OCI-LY3 (cell line): Measurements from ENCODE around the gene TBC1D1.

Experiments
- H2AFZ ChIP-seq: fragments of 200-600, 300-600 bp; shearing (Covaris generic); 2 replicates; pipeline ENCODE4 v1.6.0; 2014; ENCODE audit warnings: antibody characterized with exemption, low read depth, low read length
- H3K27ac ChIP-seq: fragments of 200-600, 300-600 bp; sonication (generic); 2 replicates; pipeline ENCODE4 v1.5.1; 2014; ENCODE audit warnings: mild to moderate bottlenecking, low read length, moderate library complexity, mixed read lengths
- H3K27me3 ChIP-seq: fragments of 200-600, 300-600 bp; sonication (generic); 2 replicates; pipeline ENCODE4 v1.6.1; 2014; ENCODE audit warnings: low read depth, low read length, mixed read lengths
- H3K36me3 ChIP-seq: fragments of 200-600, 300-600 bp; sonication (generic); replicated peaks from 2 replicates; pipeline ENCODE3; 2014; ENCODE audit warnings: low read depth, low read length, mixed read lengths
- H3K4me1 ChIP-seq: fragments of 300-600, 200-600 bp; sonication (generic); 2 replicates; pipeline ENCODE4 v1.6.1; 2014; ENCODE audit warnings: low read length, mixed read lengths
- H3K4me2 ChIP-seq: fragments of 200-600, 300-600 bp; sonication (generic); 2 replicates; pipeline ENCODE4 v1.6.1; 2014; ENCODE audit warnings: low read length, mixed read lengths
- H3K4me3 ChIP-seq: fragments of 300-600, 200-600 bp; sonication (generic); 2 replicates; pipeline ENCODE4 v1.5.1; 2014; ENCODE audit warnings: antibody characterized with exemption, mild to moderate bottlenecking, low read length, moderate library complexity
- H3K79me2 ChIP-seq: fragments of 300-600, 200-600 bp; shearing (Covaris generic); 2 replicates; pipeline ENCODE4 v1.6.1; 2014; ENCODE audit warnings: mild to moderate bottlenecking, low read length, mixed read lengths
- H3K9ac ChIP-seq: fragments of 300-600, 200-600 bp; shearing (Covaris generic); 2 replicates; pipeline ENCODE4 v1.6.0; 2014; ENCODE audit warnings: mild to moderate bottlenecking, low read length, moderate library complexity
- H3K9me3 ChIP-seq: fragments of 200-600, 300-600 bp; shearing (Covaris generic); 2 replicates; pipeline ENCODE4 v1.6.1; 2014; ENCODE audit warnings: low read length, mixed read lengths; ENCODE audit not compliant: insufficient read depth
- H4K20me1 ChIP-seq: fragments of 200-600, 300-600 bp; sonication (generic); 2 replicates; pipeline ENCODE4 v1.6.1; 2016; ENCODE audit warnings: low read length, mixed read lengths; ENCODE audit not compliant: insufficient read depth
- EZH2phosphoT487 ChIP-seq: fragments of 200-600 bp; shearing (Covaris generic); IDR thresholded peaks from 2 replicates; pipeline ENCODE4 v1.6.1; 2018; ENCODE audit warnings: antibody characterized with exemption, mixed run types, low read depth
- TF ChIP-seq, protein P1 (sequence below): fragments of 200-600, 300-600 bp; sonication (generic); IDR thresholded peaks from 2 replicates; pipeline ENCODE4 v1.5.1; 2014; ENCODE audit warnings: antibody characterized with exemption, low read length, low read depth

Gene TBC1D1

DNA sequence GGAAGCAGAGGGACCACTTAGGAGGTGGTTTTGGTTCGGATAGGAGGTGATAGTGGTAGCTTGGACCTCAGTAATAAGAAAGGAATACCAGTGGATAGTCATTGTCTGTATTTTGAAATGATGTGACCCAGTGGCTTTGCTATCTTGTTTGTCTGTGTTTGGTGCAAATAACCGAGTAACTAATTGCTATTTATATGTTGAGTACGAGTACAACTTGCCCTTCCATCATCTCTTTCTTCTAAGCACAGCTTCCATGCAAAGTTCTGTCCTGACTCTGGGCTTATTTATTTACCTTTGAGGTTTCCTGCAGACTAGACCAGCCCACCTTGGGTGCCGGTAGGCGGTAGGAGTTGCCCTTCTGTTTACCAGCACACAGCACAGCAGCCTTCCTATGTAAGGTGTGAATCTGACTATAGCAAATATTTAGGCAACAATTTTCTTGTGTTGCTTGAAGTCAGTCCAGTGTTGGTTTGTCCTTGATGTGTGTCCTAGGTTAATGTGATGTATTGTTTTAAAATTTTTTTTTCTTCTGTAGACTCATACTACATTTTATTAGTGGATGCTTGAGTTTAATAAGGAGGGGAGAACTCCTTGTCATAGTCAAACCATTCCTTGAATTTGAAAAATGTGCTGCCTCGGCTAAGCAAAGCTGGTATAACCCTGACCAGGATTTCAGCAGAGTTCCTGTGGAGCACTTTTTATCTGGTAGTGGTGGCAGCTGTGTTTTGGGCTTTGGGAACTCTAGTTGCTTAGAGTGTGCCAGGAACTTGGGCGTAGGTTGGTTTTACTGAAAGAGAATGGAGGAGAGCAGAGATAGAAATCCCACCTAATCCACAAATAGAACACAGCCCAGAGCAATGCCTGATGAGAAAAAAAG is 91.2 kb downstream of the TBC1D1 start:
- Histone ChIP-seq H2AFZ (no peak overlapping the region), H3K4me1 (peaks cover 17% of the 10 kb centered on the region), H3K27ac (no peak overlapping the region), H3K9me3 (no peaks in the 10 kb centered on the region), H4K20me1 (peaks cover 43% of the 10 kb centered on the region), H3K79me2 (peaks cover 38% of the 10 kb centered on the region), H3K27me3 (peaks cover 13% of the 10 kb centered on the region), H3K9ac (no peak overlapping the region), H3K4me3 (no peak overlapping the region), H3K36me3 (no peaks in the 10 kb centered on the region), H3K4me2 (no peak overlapping the region)
- TF ChIP-seq EZH2phosphoT487, result no peak
- TF ChIP-seq, protein P1, sequence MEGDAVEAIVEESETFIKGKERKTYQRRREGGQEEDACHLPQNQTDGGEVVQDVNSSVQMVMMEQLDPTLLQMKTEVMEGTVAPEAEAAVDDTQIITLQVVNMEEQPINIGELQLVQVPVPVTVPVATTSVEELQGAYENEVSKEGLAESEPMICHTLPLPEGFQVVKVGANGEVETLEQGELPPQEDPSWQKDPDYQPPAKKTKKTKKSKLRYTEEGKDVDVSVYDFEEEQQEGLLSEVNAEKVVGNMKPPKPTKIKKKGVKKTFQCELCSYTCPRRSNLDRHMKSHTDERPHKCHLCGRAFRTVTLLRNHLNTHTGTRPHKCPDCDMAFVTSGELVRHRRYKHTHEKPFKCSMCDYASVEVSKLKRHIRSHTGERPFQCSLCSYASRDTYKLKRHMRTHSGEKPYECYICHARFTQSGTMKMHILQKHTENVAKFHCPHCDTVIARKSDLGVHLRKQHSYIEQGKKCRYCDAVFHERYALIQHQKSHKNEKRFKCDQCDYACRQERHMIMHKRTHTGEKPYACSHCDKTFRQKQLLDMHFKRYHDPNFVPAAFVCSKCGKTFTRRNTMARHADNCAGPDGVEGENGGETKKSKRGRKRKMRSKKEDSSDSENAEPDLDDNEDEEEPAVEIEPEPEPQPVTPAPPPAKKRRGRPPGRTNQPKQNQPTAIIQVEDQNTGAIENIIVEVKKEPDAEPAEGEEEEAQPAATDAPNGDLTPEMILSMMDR, result no peak

DNA sequence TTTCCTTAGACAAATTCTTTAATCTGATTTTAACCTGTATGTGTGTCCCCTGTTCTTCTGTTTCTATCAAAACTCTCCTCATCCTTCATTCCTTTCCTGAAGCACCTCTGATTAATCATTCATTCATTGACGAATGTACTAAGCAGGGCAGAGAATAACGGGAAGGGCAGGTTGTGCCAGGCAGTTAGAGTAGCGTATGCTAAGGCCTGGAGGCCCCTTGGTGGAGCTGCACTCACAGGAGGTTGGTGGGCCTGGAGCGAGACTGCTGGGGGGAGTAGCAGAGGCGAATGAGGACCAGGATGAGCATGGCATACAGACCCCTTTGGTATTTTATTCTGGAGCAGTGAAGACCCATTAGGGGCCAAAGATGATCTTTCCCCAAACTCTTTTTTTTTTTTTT is 91.9 kb downstream of the TBC1D1 start:
- Histone ChIP-seq H3K4me3 (no peak overlapping the region), H3K4me1 (peaks cover 17% of the 10 kb centered on the region), H3K27me3 (peaks cover 13% of the 10 kb centered on the region), H3K4me2 (no peak overlapping the region), H3K9ac (no peak overlapping the region), H3K79me2 (peaks cover 38% of the 10 kb centered on the region), H4K20me1 (peaks cover 43% of the 10 kb centered on the region), H3K36me3 (no peaks in the 10 kb centered on the region), H3K27ac (no peak overlapping the region), H2AFZ (no peak overlapping the region), H3K9me3 (no peaks in the 10 kb centered on the region)
- TF ChIP-seq, protein P1, result no peak
- no peak for TF ChIP-seq EZH2phosphoT487

DNA sequence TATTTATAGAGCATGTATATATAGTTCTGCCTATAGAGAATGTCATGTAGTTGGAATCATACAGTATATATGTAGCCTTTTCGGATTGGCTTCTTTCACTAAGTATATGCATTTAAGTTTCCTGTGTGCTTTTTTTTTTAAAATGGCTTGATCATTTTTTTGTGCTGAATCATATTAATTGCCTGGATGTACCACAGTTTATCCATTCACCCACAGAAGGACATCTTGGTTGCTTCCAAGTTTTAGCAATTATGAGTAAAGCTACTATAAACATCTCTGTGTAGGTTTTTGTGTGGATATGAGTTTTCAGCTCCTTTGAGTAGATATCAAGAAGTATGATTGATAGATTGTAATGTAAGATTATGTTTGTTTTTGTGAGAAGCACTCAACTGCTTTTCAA is 93.1 kb downstream of the TBC1D1 start:
- TF ChIP-seq, protein P1, result no peak
- no peak for TF ChIP-seq EZH2phosphoT487
- Histone ChIP-seq H3K4me3 (no peak overlapping the region), H4K20me1 (peaks cover 50% of the 10 kb centered on the region), H2AFZ (no peak overlapping the region), H3K9ac (no peak overlapping the region), H3K27ac (no peak overlapping the region), H3K79me2 (peaks cover 43% of the 10 kb centered on the region), H3K4me1 (peaks cover 7% of the 10 kb centered on the region), H3K4me2 (no peak overlapping the region), H3K9me3 (no peaks in the 10 kb centered on the region), H3K27me3 (peaks cover 13% of the 10 kb centered on the region), H3K36me3 (no peaks in the 10 kb centered on the region)

DNA sequence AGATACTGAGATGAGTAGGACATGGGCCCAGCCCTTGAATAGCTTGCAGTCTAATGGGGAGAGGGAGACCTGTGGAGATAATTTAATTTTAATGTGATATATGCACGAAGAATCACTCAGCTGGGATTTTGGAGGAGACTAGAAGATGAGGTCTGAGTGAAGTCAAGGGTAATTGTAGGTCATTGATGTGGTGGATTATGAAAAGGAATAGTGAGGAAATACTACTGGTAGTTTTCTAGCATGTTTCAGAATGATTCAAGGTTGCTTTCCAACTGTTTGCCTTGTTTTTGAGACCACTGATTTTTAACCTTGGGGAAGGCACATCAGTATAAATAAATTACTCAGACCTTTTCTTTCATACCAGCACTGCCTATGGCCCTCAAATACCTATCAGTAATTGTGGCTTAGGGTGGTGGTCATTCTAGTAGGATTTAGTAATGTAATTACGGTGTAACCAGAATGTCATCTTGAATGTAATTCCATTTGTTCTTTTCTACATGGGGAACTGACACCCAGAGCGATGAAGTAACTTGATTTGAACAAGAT is 94.9 kb downstream of the TBC1D1 start:
- no peak overlapping the region for H3K27ac ChIP-seq
- no peaks in the 10 kb centered on the region for H3K27me3 ChIP-seq
- no peak overlapping the region for H3K4me2 ChIP-seq
- H3K4me1 ChIP-seq, result no peaks in the 10 kb centered on the region
- peaks cover 33% of the 10 kb centered on the region for H4K20me1 ChIP-seq
- H3K9ac ChIP-seq, result no peak overlapping the region
- H2AFZ ChIP-seq, result no peak overlapping the region
- H3K79me2 ChIP-seq, result peaks cover 39% of the 10 kb centered on the region
- no peak for TF ChIP-seq EZH2phosphoT487
- TF ChIP-seq, protein P1, result no peak
- no peaks in the 10 kb centered on the region for H3K36me3 ChIP-seq
- no peak overlapping the region for H3K4me3 ChIP-seq
- peaks cover 3% of the 10 kb centered on the region; the same call in 1 of the 2 replicates for H3K9me3 ChIP-seq
